Right atrium auricular region (tissue), 2 donors: Measurements from ENCODE around the gene GSTA5. TPM values are rescaled to one million over a fixed set of nuclear protein-coding genes. Genes with fewer than 3 reads are reported as not detected.
"Not testable (repeated sequence)": the region's sequence is repeated elsewhere in the genome, so short reads cannot be mapped to it uniquely, and the experiment has no call there.

Experiments used
- DNase-seq: peaks from one replicate; pipeline ENCODE4 v3.0.0-alpha.2; 2019; ENCODE audit warnings: low spot score
- H3K27ac ChIP-seq, 2 donors: fragments of 200-600 bp; sonication (generic); 1 replicate in 1 of 2; 2 replicates in 1 of 2; pipeline ENCODE4 v1.5.1; 2016 to 2019
- H3K27me3 ChIP-seq, 2 donors: fragments of 200-600 bp; sonication (generic); one replicate each; pipeline versions ENCODE4 v1.5.1 to v1.6.0; 2017 to 2019
- H3K36me3 ChIP-seq: fragments of 200-600 bp; sonication (generic); one replicate; pipeline ENCODE4 v1.5.1; 2016
- H3K4me1 ChIP-seq, 2 donors: fragments of 200-600 bp; sonication (generic); one replicate each; pipeline versions ENCODE4 v1.5.1 to v1.6.0; 2017 to 2019
- H3K4me3 ChIP-seq, 2 donors: fragments of 200-600 bp; sonication (generic); 1 replicate in 1 of 2; 2 replicates in 1 of 2; pipeline ENCODE4 v1.5.1; 2017 to 2019; ENCODE audit warnings: mild to moderate bottlenecking in 1 of 2, moderate library complexity in 1 of 2
- H3K9me3 ChIP-seq, 2 donors: fragments of 200-600 bp; sonication (generic); one replicate each; pipeline ENCODE4 v1.5.1; 2019
- total RNA-seq, 2 donors: library from RNA; depleted of rRNA; stranded (reverse); fragments of >200 nt; gene quantifications; one replicate each; pipeline ENCODE4 v1.1.0, GENCODE V29; 2016
- TF ChIP-seq, protein P1 (sequence below), 2 donors: fragments of 200-600 bp; sonication (generic); IDR thresholded peaks; one replicate each; pipeline ENCODE4 v1.5.1; 2019; ENCODE audit warnings: antibody characterized with exemption in 2 of 2

Gene GSTA5
- total RNA-seq, 2 donors from 2014 or later: not detected

DNA sequence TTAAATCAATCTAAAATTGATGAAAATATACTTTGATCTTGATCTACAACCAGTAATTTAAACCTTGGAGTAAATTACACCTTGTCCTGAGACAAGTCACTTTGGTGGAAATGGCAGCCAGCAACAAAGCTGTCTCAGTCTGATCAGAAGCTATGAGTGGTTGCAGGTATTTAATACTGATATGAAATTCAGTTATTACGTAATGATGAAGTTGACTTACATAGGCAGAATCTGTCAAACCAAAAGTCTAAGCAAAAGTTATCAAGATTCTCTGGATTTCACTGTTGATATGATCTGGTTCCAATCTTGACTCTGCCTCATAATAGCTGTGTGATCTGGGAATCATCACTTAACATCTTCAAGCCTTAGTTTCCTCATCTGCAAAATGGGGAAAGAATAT is 27.6 kb upstream of the GSTA5 start:
- Histone ChIP-seq H3K4me3 (no peak overlapping the region), H3K27me3 (no peaks in the 10 kb centered on the region), H3K9me3 (no peaks in the 10 kb centered on the region), H3K4me1 (no peaks in the 10 kb centered on the region), H3K27ac (no peak overlapping the region), H3K36me3 (no peaks in the 10 kb centered on the region)
- TF ChIP-seq, protein P1, sequence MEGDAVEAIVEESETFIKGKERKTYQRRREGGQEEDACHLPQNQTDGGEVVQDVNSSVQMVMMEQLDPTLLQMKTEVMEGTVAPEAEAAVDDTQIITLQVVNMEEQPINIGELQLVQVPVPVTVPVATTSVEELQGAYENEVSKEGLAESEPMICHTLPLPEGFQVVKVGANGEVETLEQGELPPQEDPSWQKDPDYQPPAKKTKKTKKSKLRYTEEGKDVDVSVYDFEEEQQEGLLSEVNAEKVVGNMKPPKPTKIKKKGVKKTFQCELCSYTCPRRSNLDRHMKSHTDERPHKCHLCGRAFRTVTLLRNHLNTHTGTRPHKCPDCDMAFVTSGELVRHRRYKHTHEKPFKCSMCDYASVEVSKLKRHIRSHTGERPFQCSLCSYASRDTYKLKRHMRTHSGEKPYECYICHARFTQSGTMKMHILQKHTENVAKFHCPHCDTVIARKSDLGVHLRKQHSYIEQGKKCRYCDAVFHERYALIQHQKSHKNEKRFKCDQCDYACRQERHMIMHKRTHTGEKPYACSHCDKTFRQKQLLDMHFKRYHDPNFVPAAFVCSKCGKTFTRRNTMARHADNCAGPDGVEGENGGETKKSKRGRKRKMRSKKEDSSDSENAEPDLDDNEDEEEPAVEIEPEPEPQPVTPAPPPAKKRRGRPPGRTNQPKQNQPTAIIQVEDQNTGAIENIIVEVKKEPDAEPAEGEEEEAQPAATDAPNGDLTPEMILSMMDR (IDR thresholded peaks at IDR 0.05): no peak
- DNase-seq: no peak

GRCh38 chr6:52861151-52861550 is 20.5 kb upstream of the GSTA5 start:
- DNase-seq, H3K4me3 ChIP-seq, H3K27me3 ChIP-seq, H3K9me3 ChIP-seq, H3K27ac ChIP-seq, H3K36me3 ChIP-seq, H3K4me1 ChIP-seq: not testable (repeated sequence)

- no peaks in the 10 kb centered on the region for H3K4me1 ChIP-seq
- TF ChIP-seq, protein P1 (IDR thresholded peaks at IDR 0.05): no peak
- no peak overlapping the region for H3K27ac ChIP-seq
- DNase-seq: no peak
- no peaks in the 10 kb centered on the region for H3K36me3 ChIP-seq
- H3K4me3 ChIP-seq: no peak overlapping the region
- no peaks in the 10 kb centered on the region for H3K9me3 ChIP-seq
- no peaks in the 10 kb centered on the region for H3K27me3 ChIP-seq
Observed at GRCh38 chr6:52858416-52858815, 17.8 kb upstream of the GSTA5 start.

DNA sequence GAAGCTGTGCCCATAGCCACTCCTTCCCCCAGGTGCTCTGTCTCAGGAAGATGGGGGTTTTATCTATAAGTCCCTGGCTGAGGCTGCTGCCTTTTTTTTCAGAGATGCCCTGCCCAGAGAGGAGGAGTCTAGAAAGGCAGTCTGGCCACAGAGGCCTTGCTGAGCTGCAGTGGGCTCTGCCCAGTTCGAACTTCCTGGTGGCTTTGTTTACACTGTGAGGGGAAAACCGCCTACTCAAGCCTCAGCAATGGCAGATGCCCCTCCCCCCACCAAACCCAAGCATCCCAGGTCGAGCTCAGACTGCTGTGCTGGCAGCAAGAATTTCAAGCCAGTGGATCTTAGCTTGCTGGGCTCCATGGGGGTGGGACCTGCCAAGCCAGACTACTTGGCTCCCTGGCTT is 15.5 kb upstream of the GSTA5 start:
- DNase-seq, H3K9me3 ChIP-seq, H3K4me3 ChIP-seq, H3K36me3 ChIP-seq, H3K4me1 ChIP-seq, H3K27ac ChIP-seq, H3K27me3 ChIP-seq: not testable (repeated sequence)

DNA sequence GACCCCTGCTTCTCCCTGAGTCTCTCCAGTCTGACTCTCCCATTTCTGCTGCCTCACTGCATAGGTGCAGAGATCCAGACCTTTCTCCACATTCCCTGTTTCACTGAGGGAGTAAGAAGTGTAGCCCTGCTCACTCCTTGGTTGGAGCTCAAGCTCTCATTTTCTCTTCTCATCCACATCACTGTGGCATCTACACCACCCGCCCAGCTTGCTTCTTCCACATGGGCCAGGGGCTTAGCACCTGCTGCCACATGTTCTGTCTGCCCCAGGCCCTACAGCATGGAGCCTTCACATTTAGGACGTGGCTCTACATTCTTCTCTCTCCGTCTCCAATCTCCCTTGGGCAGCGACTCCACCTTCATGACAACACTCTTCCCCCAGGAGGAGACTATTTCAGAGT is 8.5 kb upstream of the GSTA5 start:
- DNase-seq: no peak
- H3K36me3 ChIP-seq: no peaks in the 10 kb centered on the region
- no peak overlapping the region for H3K4me3 ChIP-seq
- TF ChIP-seq, protein P1 (IDR thresholded peaks at IDR 0.05): no peak
- H3K4me1 ChIP-seq: no peaks in the 10 kb centered on the region
- H3K9me3 ChIP-seq: no peaks in the 10 kb centered on the region
- H3K27me3 ChIP-seq: no peaks in the 10 kb centered on the region
- no peak overlapping the region for H3K27ac ChIP-seq

DNA sequence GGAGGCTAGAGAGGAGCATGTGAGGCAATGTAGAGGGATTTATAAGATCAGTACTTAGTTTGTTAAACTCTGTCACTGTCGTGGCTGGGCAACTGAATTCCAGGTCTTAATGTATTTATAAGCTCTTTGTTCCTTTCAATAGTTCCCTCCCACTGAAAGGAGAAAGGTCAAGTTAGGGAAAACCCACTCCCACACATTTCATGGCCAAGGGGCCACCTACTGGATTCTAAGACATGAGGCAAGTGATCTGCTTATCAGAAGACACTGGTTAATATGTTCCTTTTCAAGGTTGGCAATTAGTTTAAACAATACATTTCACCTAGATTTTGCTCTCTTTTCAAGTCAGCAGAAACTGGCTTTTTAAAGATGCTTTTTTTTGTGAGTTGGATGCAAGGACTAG is 5.4 kb upstream of the GSTA5 start:
- no peaks in the 10 kb centered on the region for H3K27me3 ChIP-seq
- H3K36me3 ChIP-seq: no peaks in the 10 kb centered on the region
- no peak overlapping the region for H3K4me3 ChIP-seq
- no peak overlapping the region for H3K27ac ChIP-seq
- no peak for DNase-seq
- TF ChIP-seq, protein P1 (IDR thresholded peaks at IDR 0.05): no peak
- no peaks in the 10 kb centered on the region for H3K4me1 ChIP-seq
- H3K9me3 ChIP-seq: no peaks in the 10 kb centered on the region

GRCh38 chr6:52843605-52844004 is 3.0 kb upstream of the GSTA5 start:
- Histone ChIP-seq H3K4me1 (no peaks in the 10 kb centered on the region), H3K4me3 (no peak overlapping the region), H3K9me3 (no peaks in the 10 kb centered on the region), H3K27ac (no peak overlapping the region), H3K27me3 (no peaks in the 10 kb centered on the region), H3K36me3 (no peaks in the 10 kb centered on the region)
- no peak for DNase-seq
- TF ChIP-seq, protein P1 (IDR thresholded peaks at IDR 0.05): no peak
